HG03460 (cell line): ENCODE data around the gene MYH10.

Source experiments
- ATAC-seq: cut with Tn5 transposase; IDR thresholded peaks from one replicate; pipeline ENCODE4 v1.9.1; 2021; ENCODE audit not compliant: unreplicated experiment

The MYH10 gene

DNA sequence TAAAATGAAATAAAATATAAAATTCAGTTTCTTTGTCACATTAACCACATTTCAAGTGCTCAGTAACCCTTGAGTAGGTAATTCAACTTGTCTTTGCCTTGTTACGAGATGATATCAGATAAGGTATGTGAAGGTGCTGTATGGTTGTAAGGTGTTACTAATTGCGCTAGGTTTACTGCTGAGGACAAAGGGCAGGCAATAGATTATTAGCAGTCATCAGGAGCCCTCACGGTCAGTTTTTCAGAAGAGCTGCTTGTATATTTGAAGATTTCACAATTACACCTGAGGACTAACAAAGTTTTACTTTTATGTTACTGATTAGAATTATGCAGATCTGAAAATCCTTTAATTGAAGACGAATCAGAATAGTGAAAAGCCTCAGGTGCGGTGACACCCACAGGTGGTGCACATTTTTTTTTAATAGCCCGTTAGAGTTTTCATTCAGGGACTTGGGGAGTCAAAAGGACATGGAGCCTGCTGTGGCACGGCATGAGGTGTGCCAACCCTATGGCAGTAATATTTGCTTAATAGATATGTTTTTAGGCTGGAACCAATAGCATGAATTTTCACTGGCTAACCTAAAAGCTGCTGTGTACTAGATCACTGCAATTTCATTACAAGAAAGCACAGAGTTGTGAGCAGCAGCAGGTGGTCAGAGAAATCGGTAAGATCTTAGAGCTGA, 178.5 kb downstream of the MYH10 start:
- no peak for ATAC-seq

DNA sequence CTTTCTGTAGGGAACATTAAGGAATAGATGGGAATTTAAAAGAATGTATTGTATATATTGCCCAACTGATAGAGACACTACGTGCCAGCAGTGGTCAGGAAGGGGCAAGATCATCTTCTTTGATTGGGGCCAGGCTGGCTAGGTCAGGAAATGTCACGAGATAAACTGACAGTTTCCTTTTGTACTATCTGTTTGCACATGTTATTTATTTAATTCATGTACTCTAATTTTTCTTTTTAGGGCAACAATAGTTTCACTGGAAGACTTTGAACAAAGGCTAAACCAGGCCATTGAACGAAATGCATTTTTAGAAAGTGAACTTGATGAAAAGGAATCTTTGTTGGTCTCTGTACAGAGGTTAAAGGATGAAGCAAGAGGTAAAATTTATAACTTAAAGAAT, 182.2 kb downstream of the MYH10 start:
- ATAC-seq: no peak

GRCh38 chr17:8447799-8448198, 182.7 kb downstream of the MYH10 start:
- no peak for ATAC-seq

DNA sequence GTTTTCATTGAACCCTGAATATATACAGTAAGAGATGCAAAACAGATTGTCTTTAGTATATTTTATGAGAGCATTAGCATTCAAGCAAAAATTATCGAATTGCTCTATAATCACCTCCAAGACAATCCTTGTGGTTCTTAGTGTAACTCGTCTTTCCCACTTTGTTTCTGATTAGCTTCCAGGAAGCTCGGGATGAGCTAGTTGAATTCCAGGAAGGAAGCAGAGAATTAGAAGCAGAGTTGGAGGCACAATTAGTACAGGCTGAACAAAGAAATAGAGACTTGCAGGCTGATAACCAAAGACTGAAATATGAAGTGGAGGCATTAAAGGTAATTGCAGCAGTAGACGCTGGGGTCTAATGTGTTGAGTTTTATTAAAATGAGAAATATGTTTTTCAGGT, 185.0 kb downstream of the MYH10 start:
- ATAC-seq: no peak

GRCh38 chr17:8444494-8444893, 186.0 kb downstream of the MYH10 start:
- ATAC-seq: no peak

- ATAC-seq: no peak
Measured at GRCh38 chr17:8443756-8444155, 186.8 kb downstream of the MYH10 start.

DNA sequence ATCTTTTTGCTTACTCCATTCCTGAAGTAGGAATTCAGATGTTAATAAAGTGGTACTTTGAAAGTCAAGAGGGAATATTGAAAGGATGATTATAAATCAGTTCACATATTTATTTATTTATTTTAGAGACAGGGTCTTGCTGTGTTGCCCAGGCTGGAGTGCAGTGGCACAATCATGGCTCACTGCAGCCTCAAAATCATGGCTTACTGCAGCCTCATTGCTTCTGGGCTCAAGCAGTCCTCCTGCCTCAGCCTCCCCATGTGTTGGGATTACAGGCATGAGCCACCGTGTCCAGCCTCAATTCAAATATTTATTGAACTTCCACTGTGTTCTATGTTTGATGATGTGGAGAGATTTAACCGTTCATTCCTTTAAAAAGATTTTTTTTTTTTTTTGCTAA, 188.2 kb downstream of the MYH10 start:
- ATAC-seq: no peak

DNA sequence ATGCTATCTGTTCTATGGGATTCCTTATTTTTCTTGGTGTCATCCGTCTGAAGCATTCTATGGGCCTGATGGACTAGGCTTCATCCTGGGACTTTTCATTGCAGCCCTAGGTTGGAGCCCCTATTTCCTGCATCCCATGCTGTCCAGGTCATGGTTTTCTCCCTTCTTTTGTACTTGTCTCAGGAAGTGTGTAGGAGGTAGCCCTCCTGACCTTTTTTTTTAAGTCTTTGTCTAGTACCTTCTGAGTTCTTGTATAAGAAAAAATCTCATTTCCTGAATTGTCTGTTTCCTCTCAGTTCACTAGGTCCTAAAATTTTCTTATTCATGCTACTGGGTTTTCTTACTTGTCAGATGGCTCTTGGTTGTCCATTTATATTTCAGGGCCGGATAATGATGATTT, 188.8 kb downstream of the MYH10 start:
- no peak for ATAC-seq

DNA sequence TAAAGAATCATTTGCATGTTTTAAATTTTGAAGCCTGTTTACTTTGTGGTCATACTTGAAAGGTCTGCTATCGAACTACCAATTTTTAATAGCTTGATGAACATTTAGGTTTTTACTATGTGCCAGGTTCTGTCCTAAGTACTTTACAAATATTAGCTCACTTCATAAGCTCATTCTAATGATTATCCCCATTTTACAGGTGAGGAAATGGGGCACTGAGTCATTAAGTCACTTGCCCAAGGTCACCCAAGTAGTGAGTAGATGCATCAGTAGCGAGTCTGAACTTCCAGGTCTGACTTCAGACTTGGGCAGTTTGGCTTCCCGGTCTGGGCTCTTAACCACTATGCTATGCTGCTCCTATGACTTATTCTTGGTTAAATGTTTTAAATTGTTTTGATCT, 190.8 kb downstream of the MYH10 start:
- no peak for ATAC-seq

- ATAC-seq: no peak
Measured at GRCh38 chr17:8438441-8438840, 192.1 kb downstream of the MYH10 start.

GRCh38 chr17:8436844-8437171, 193.7 kb downstream of the MYH10 start:
- no peak for ATAC-seq

DNA sequence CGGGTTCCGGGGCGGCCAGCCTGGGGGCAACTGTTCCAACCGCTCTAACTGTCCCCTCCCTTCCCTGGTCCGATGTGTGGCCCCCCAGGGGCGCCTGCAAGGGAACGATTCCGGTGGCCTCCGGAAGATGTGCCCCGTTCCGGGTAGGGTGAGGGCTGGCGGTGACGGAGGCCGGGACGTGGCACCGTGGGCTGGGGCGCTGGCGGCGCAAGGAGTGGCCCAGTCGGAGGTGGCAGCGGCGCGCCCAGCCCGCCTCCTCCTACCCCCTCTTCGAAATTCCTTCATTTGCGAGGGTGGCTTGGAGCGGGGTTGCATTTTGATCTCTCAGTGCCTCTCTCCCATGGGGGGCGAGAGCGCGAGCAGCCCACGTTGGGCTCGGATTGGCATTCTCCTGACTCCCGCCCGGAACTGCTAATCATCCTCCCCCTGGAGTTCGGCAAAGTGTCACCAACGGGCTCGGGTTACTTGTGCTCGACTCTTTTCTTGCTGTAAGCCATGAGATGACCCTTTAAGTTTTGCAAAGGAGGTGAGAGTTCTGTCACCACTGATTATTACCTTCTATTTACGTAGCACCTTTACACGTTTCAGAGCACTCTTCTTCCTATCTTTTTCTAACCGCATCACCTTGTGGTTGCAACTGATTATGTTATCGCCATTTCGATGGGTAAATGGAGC, 194.2 kb downstream of the MYH10 start:
- peak; percentile 43 for ATAC-seq

DNA sequence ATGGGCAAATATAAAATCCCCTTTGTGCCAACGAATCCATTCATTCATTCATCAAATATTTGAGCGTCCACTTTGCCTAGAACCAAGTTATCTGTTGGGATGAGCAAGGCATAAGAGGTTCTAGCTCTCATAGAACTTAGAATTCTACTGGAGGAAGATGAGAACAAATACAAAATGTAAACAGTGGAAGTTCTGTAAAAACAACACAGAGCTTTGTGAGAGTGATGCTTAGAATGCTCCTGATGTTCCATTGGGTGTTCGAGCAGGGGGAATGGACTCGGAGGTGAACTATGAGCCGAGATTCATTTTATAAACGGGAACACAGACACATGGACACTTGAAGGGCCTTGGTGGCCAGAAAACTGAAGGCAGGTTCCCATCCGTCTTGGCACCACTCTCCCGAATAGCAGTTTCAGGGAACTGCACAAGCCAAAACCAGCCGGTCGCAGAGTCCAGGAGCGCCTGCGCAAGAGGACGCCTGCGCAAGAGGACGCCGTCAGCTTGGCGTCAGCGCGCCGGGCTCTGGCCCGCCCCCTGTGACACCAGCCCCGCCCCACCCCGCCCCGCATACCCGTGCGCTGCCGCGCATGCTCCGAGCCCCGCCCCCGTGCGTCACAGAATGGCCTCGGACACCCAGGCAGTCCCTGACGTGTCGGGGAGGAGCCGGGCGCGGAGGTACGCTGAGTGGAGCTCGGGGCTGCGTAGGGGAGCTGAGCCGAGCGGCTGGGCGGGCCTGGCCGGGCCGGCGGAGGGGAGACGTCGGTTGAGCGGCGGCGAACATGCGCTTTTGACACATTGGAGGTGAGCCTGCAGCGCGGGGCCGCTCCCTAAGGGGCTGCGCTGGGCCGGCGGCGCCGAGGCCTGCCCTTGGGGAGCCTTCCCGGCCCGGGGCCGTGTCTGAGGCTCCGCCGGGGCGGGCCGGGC, 195.0 kb downstream of the MYH10 start, which contains the start of gene NDEL1:
Gene NDEL1, plus strand, starts transcription at position 640 of the 924 bp plus-strand sequence. CDS start 8,388 bp downstream, outside the sequence.
- peak; percentile 96 for ATAC-seq

DNA sequence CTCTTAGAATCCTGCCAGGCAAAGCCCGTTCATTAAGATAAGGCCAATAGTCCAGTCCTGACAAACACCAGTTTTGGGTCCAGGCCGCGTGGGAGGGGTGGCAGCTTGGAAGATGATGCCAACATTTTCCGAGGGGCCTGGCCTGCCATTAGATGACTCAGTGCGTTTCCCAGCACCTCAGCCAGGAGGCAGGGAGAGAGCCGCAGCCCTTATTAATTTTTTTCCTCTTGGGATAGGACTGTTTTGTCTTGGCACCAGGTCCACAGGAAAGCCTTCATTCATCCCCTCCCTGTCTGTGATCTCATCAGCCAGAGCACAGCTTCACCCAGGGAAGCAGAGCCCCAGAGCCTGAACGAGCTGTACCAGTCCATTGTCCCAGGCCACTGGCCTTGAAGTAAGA, 199.6 kb downstream of the MYH10 start:
- no peak for ATAC-seq

- ATAC-seq: no peak
Measured at GRCh38 chr17:8426802-8427201, 203.7 kb downstream of the MYH10 start.

- ATAC-seq: no peak
Measured at GRCh38 chr17:8426094-8426720, 204.3 kb downstream of the MYH10 start.
